ENCODE measurements around the gene SLC5A3. TPM values are rescaled to one million over a fixed set of nuclear protein-coding genes. Genes with fewer than 3 reads are reported as not detected.

The SLC5A3 gene
- total RNA-seq, 4 donors from 2014 or later, result 32.8 to 63.4 (median 46.5) TPM

- no peak for TF ChIP-seq CTCF (IDR thresholded peaks at IDR 0.05; ENCODE audit: low read depth)
These were observed 26.5 kb upstream of the SLC5A3 start for GRCh38 chr21:34046917-34047316.

GRCh38 chr21:34047835-34048234 is 25.5 kb upstream of the SLC5A3 start:
- no peak for TF ChIP-seq CTCF (IDR thresholded peaks at IDR 0.05; ENCODE audit: low read depth)

GRCh38 chr21:34052171-34052570 is 21.2 kb upstream of the SLC5A3 start:
- TF ChIP-seq CTCF (IDR thresholded peaks at IDR 0.05; ENCODE audit: low read depth), result no peak

- TF ChIP-seq CTCF (IDR thresholded peaks at IDR 0.05; ENCODE audit: low read depth), result no peak
These were observed 19.1 kb upstream of the SLC5A3 start for GRCh38 chr21:34054259-34054658.

GRCh38 chr21:34055615-34056014 is 17.8 kb upstream of the SLC5A3 start:
- no peak for TF ChIP-seq CTCF (IDR thresholded peaks at IDR 0.05; ENCODE audit: low read depth)

- no peak for TF ChIP-seq CTCF (IDR thresholded peaks at IDR 0.05; ENCODE audit: low read depth)
These were observed 11.4 kb upstream of the SLC5A3 start for GRCh38 chr21:34061983-34062382.

GRCh38 chr21:34065027-34065426 is 8.4 kb upstream of the SLC5A3 start:
- TF ChIP-seq CTCF (IDR thresholded peaks at IDR 0.05; ENCODE audit: low read depth), result no peak

All from subcutaneous adipose tissue (tissue), 4 donors.